ENCODE results near the gene CCDC116.
"Not testable (repeated sequence)": the region's sequence is repeated elsewhere in the genome, so short reads cannot be mapped to it uniquely, and the experiment has no call there.

CCDC116 gene

DNA sequence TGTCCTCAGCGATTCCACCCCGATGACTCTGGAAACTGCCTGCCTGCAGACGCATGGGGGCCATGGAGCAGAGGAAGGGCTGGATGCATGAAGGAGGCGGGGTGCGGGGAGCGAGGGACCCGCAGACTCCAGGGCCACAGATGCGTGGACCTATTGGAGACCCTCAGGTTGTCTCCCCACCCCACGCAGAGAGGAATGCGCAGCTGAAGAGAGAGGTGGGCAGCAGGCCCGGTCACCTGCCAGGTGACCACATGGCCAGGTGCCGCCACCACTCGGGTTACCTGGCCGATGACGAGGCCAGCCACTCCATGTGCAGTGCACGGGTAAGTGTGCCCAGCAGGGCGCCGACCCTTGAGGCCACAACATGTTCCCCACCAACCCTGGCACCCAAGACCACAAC lies 371 bp downstream of the CCDC116 start:
- no peak for FAIRE-seq

- no peak for FAIRE-seq
Observed at GRCh38 chr22:21633481-21633880, 921 bp downstream of the CCDC116 start.

- no peak for FAIRE-seq
Observed at GRCh38 chr22:21634081-21634480, 1.5 kb downstream of the CCDC116 start.

- FAIRE-seq: no peak
Observed at GRCh38 chr22:21634844-21635243, 2.3 kb downstream of the CCDC116 start.

- FAIRE-seq: no peak
Observed at GRCh38 chr22:21635771-21636510, 3.4 kb downstream of the CCDC116 start.

GRCh38 chr22:21636629-21637218 lies 4.2 kb downstream of the CCDC116 start:
- FAIRE-seq: no peak

DNA sequence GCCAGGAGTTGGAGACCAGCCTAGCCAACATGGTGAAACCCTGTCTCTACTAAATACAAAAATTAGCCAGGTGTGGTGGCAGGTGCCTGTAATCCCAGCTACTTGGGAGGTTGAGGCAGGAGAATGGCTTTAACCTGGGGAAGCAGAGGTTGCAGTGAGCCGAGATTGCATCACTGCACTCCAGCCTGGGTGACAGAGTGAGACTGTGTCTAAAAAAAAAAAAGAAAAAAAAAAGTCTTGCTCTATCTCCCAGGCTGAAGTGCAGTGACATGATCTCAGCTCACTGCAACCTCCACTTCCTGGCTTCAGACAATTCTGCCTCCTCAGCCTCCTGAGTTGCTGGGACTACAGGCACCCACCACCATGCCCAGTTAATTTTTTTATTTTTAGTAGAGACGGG lies 4.9 kb downstream of the CCDC116 start:
- FAIRE-seq: not testable (repeated sequence)

DNA sequence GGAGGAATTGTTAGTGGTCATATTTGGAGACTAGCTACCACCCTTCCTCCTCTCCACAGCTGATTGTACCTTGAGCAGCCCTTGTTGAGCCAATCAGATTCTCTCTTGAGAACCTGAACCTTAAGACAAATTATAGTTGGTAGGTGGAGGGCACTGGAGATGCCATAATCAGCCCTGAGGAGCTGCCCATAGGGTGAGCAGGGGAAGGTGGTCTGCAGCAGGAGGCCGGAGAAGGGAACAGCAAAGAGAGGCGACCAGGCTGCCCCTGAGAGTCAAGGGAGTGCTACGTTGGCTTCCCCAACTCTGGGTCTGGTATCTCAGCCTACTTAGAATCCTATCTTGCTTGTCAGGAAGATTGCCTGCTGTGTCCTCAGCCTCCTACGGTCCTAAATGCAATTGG lies 6.8 kb downstream of the CCDC116 start:
- FAIRE-seq: no peak

DNA sequence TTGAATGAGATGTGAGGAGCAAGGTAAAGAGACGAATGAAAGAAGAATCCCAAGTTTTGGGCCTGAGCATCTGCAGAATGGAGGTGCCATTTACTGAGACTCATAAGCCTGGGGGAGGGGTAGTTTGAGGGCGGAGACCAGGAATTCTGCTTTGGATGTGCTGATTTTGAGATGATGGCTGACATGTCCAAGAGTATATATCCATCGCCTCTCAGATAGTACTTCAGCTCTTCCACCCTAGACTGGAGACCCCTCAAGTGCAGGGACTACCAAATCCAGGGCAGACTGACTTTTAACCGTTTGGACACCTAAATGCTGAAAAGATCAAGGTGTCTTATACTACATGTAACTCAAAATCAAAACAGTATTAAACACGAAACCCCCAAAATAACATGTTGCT lies 8.2 kb downstream of the CCDC116 start:
- FAIRE-seq: no peak

DNA sequence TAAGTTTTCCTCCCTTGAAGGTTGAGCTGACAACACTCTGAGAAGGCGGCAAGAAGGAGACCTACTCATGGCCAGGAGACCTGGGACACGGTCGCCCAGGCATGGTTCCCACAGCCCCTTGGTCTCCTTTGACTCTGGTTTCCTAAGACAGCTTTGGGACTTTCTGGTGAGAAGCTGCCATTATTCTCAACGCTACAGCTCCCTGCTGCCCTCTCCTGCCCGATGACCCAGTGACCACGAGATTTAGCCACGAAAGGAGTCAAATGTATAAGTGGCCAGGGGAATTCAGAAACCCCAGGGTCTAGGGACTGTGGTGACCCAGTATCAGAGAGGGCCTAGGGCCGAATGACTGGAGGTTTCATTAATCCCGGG lies 8.8 kb downstream of the CCDC116 start:
- FAIRE-seq: no peak

GRCh38 chr22:21641789-21642583 lies 9.4 kb downstream of the CCDC116 start, which contains the start of gene SDF2L1:
Gene SDF2L1, plus strand, starts transcription at chr22:21642302. Its CDS starts 35 bp downstream, at chr22:21642337.
- FAIRE-seq: peak; percentile 61

DNA sequence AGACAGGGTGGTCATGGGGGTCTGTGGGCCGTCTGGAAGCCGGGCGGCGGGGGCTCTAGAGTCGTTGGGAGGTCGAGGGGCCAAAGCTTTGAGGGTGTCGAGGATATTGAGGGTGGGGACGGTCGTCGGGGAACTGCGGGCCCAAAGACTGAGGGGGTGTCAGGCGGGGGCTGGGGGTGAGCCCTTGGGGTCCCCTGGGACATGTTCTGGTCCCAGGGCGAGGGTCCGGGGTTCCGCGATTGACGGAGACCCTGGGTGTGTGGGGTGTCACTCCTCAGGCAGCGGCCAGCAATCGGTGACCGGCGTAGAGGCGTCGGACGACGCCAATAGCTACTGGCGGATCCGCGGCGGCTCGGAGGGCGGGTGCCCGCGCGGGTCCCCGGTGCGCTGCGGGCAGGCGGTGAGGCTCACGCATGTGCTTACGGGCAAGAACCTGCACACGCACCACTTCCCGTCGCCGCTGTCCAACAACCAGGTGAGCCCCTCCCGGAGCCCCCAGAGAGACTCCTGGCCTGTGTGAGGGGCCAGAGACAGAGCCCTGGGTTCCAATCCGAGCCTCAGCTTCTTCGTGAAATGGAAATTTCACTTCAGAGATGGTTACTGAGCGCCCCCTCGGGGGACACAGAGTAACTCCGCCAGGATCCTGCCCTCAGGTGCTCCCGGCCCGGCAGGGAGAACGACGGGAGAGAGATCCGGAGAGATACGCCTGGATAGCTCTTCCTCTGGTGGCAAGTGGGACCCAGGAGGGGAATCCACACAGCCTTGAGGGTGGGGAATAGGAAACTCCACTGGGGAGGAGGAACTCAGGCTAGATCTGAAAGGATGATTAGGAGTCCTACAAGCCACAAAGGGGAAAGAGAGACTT lies 10.3 kb downstream of the CCDC116 start:
- no peak for FAIRE-seq

- FAIRE-seq: no peak
Observed at GRCh38 chr22:21643533-21644357, 11.2 kb downstream of the CCDC116 start.

- not testable (repeated sequence) for FAIRE-seq
Observed at GRCh38 chr22:21645513-21645912, 13.0 kb downstream of the CCDC116 start.

DNA sequence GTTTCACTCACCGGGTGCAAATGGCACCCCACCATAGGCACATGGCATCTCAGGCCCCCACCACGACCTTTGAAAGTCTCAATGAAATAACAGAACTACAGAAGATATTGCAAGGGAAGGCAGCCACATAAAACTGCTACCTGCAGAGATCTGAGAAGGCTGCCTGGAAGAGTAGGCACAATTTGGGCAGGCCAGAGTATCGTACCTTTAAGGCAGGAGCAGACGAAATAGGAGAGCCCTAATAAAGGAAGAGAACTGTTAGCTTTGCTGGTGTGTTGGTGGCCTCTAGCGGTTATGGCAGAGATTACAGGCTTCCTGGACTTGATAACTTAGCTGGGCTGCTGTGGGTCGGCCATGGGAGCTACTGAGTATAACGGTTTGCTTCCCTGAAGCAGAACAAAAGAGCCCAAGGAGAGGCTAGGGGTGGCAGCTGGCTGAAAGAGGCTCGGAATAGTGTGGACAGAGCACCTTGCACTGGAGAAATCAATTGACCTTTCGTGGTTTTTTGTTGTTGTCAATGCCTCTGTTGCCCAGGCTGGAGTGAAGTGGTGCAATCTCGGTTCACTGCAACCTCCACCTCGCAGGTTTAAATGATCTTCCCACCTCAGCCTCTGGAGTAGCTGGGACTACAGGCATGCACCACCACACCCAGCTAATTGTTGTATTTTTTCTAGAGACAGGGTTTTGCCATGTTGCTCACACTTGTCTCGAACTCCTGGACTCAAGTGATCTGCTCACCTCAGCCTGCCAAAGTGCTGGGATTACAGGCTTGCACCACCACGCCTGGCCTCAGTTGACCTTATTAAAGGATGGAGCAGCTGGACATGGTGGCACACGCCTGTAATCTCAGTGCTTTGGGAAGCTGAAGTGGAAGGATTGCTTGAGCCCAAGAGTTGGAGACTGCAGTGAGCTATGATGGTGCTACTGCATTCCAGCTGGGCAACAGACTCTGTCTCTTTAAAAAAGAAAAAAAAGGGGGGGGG lies 14.3 kb downstream of the CCDC116 start:
- FAIRE-seq: no peak

- no peak for FAIRE-seq
Observed at GRCh38 chr22:21650280-21650679, 17.7 kb downstream of the CCDC116 start.

GRCh38 chr22:21650823-21651520 lies 18.4 kb downstream of the CCDC116 start:
- no peak for FAIRE-seq

- FAIRE-seq: no peak
Observed at GRCh38 chr22:21651521-21652009, 19.0 kb downstream of the CCDC116 start.

- no peak for FAIRE-seq
Observed at GRCh38 chr22:21652010-21652546, 19.5 kb downstream of the CCDC116 start.

Measured in islet of Langerhans (tissue), 1 donor.